Astrocyte (in vitro differentiated cells and primary cell): ENCODE data around the gene FHIT. TPM values are rescaled to one million over a fixed set of nuclear protein-coding genes. Genes with fewer than 3 reads are reported as not detected.

ENCODE experiments used
- DNase-seq: peaks from one replicate; pipeline ENCODE4 v3.0.0-alpha.2; 2010; ENCODE audit warnings: low read depth
- FAIRE-seq: peaks from 2 replicates; lab custom pipeline; 2011; peaks lifted over from hg19 to GRCh38; lab: Jason Lieb, UNC
- H2AFZ ChIP-seq: 2 replicates; pipeline ENCODE4 v1.6.0; 2012; ENCODE audit warnings: low read depth, low read length, inconsistent platforms
- H3K27ac ChIP-seq: 2 replicates; pipeline ENCODE4 v1.5.1; 2011; ENCODE audit warnings: low read depth, low read length, inconsistent platforms
- H3K27me3 ChIP-seq: 2 replicates; pipeline ENCODE4 v1.6.0; 2011; ENCODE audit warnings: low read length, inconsistent platforms; ENCODE audit not compliant: insufficient read depth
- H3K36me3 ChIP-seq: 2 replicates; pipeline ENCODE4 v1.5.1; 2011; ENCODE audit warnings: low read length, inconsistent platforms; ENCODE audit not compliant: insufficient read depth
- H3K4me1 ChIP-seq: 2 replicates; pipeline ENCODE4 v1.5.1; 2011; ENCODE audit warnings: low read length, inconsistent platforms; ENCODE audit not compliant: insufficient read depth
- H3K4me2 ChIP-seq: 2 replicates; pipeline ENCODE4 v1.6.0; 2012; ENCODE audit warnings: low read length, inconsistent platforms
- H3K4me3 ChIP-seq: 2 replicates; pipeline ENCODE4 v1.5.1; 2011; ENCODE audit warnings: low read depth, mild to moderate bottlenecking, low read length, inconsistent platforms; ENCODE audit not compliant: insufficient read depth
- H3K79me2 ChIP-seq: 2 replicates; pipeline ENCODE4 v1.6.0; 2012; ENCODE audit warnings: mild to moderate bottlenecking, low read length, inconsistent platforms; ENCODE audit not compliant: insufficient read depth
- H3K9ac ChIP-seq: 2 replicates; pipeline ENCODE4 v1.6.0; 2012; ENCODE audit warnings: mild to moderate bottlenecking, low read length, inconsistent platforms
- H3K9me3 ChIP-seq: 2 replicates; pipeline ENCODE4 v1.5.1; 2012; ENCODE audit warnings: low read depth, mild to moderate bottlenecking, low read length, inconsistent platforms; ENCODE audit not compliant: insufficient read depth
- H4K20me1 ChIP-seq: 2 replicates; pipeline ENCODE4 v1.6.0; 2012; ENCODE audit warnings: low read length, inconsistent platforms; ENCODE audit not compliant: insufficient read depth
- H3K27ac Mint-ChIP-seq: one replicate; pipeline ENCODE4 v1.8.0; 2021; ENCODE audit warnings: mild to moderate bottlenecking, mixed read lengths; ENCODE audit not compliant: unreplicated experiment
- H3K27me3 Mint-ChIP-seq: one replicate; pipeline ENCODE4 v1.8.0; 2021; ENCODE audit warnings: low read depth, mixed read lengths; ENCODE audit not compliant: unreplicated experiment
- H3K36me3 Mint-ChIP-seq: one replicate; pipeline ENCODE4 v1.8.0; 2021; ENCODE audit warnings: low read depth, mixed read lengths; ENCODE audit not compliant: unreplicated experiment
- H3K4me1 Mint-ChIP-seq: one replicate; pipeline ENCODE4 v1.8.0; 2021; ENCODE audit warnings: low read depth, mixed read lengths; ENCODE audit not compliant: unreplicated experiment
- H3K4me3 Mint-ChIP-seq: one replicate; pipeline ENCODE4 v1.8.0; 2021; ENCODE audit warnings: mild to moderate bottlenecking, moderate library complexity, mixed read lengths; ENCODE audit not compliant: unreplicated experiment
- H3K9me3 Mint-ChIP-seq: one replicate; pipeline ENCODE4 v1.8.0; 2021; ENCODE audit warnings: mild to moderate bottlenecking, mixed read lengths; ENCODE audit not compliant: unreplicated experiment
- CTCF ChIP-seq: IDR thresholded peaks from 2 replicates; pipeline ENCODE4 v1.5.1; 2011; ENCODE audit warnings: low read depth, mild to moderate bottlenecking, inconsistent platforms, low read length, moderate library complexity; ENCODE audit not compliant: insufficient read depth
- EZH2 ChIP-seq: IDR thresholded peaks from 2 replicates; pipeline ENCODE4 v1.6.1; 2012; ENCODE audit warnings: mild to moderate bottlenecking, low read length, inconsistent platforms; ENCODE audit not compliant: insufficient read depth
- total RNA-seq: library from RNA; stranded (reverse); gene quantifications from 2 replicates; pipeline ENCODE4 v1.2.1, GENCODE V29; 2021

Gene FHIT
- total RNA-seq, 1 donor from 2014 or later: 6.7 TPM

GRCh38 chr3:60703956-60704736 lies 547.1 kb downstream of the FHIT start:
- Mint-ChIP-seq H3K4me3 (no peak overlapping the region), H3K27me3 (no peaks in the 10 kb centered on the region), H3K27ac (no peak overlapping the region), H3K4me1 (peaks cover 19% of the 10 kb centered on the region), H3K36me3 (no peaks in the 10 kb centered on the region), H3K9me3 (no peaks in the 10 kb centered on the region)
- Histone ChIP-seq H3K27ac (no peak overlapping the region), H3K4me3 (no peak overlapping the region), H3K27me3 (no peaks in the 10 kb centered on the region), H3K79me2 (no peaks in the 10 kb centered on the region), H3K36me3 (no peaks in the 10 kb centered on the region), H3K9ac (no peak overlapping the region), H3K4me2 (peak overlapping the region; percentile 8), H4K20me1 (no peaks in the 10 kb centered on the region), H3K9me3 (no peaks in the 10 kb centered on the region), H2AFZ (no peak overlapping the region), H3K4me1 (no peaks in the 10 kb centered on the region)
- TF ChIP-seq EZH2 (no peak), CTCF (no peak)
- peak; percentile 29 for FAIRE-seq
- DNase-seq: peak; percentile 69

GRCh38 chr3:60703008-60703407 lies 548.2 kb downstream of the FHIT start:
- no peaks in the 10 kb centered on the region for H4K20me1 ChIP-seq
- H3K27ac Mint-ChIP-seq: no peak overlapping the region
- no peaks in the 10 kb centered on the region for H3K27me3 Mint-ChIP-seq
- H3K36me3 Mint-ChIP-seq: no peaks in the 10 kb centered on the region
- H3K9me3 ChIP-seq: no peaks in the 10 kb centered on the region
- peaks cover 18% of the 10 kb centered on the region for H3K4me1 Mint-ChIP-seq
- H3K9me3 Mint-ChIP-seq: no peaks in the 10 kb centered on the region
- no peaks in the 10 kb centered on the region for H3K27me3 ChIP-seq
- no peak overlapping the region for H3K4me2 ChIP-seq
- H3K4me1 ChIP-seq: no peaks in the 10 kb centered on the region
- H3K79me2 ChIP-seq: no peaks in the 10 kb centered on the region
- H3K9ac ChIP-seq: no peak overlapping the region
- H3K36me3 ChIP-seq: no peaks in the 10 kb centered on the region
- no peak overlapping the region for H3K4me3 Mint-ChIP-seq
- H2AFZ ChIP-seq: no peak overlapping the region
- H3K27ac ChIP-seq: no peak overlapping the region
- no peak overlapping the region for H3K4me3 ChIP-seq
- no peak for TF ChIP-seq CTCF
- TF ChIP-seq EZH2: no peak
- FAIRE-seq (no peak), DNase-seq (no peak)

- Histone ChIP-seq H3K4me2 (no peak overlapping the region), H4K20me1 (no peaks in the 10 kb centered on the region), H3K4me3 (no peak overlapping the region), H3K27ac (no peak overlapping the region), H2AFZ (no peak overlapping the region), H3K9ac (no peak overlapping the region), H3K9me3 (no peaks in the 10 kb centered on the region), H3K4me1 (no peaks in the 10 kb centered on the region), H3K36me3 (no peaks in the 10 kb centered on the region), H3K79me2 (no peaks in the 10 kb centered on the region), H3K27me3 (no peaks in the 10 kb centered on the region)
- Mint-ChIP-seq H3K27me3 (no peaks in the 10 kb centered on the region), H3K4me1 (peaks cover 10% of the 10 kb centered on the region), H3K27ac (no peak overlapping the region), H3K9me3 (no peaks in the 10 kb centered on the region), H3K4me3 (no peak overlapping the region), H3K36me3 (no peaks in the 10 kb centered on the region)
- DNase-seq: no peak
- TF ChIP-seq EZH2: no peak
- no peak for TF ChIP-seq CTCF
- no peak for FAIRE-seq
Measured at GRCh38 chr3:60698117-60698516, 553.1 kb downstream of the FHIT start.
